OCI-LY7 (cell line): Measurements from ENCODE around the gene CNTN5. TPM values are rescaled to one million over a fixed set of nuclear protein-coding genes. Genes with fewer than 3 reads are reported as not detected.

Experiments
- BruUV-seq: library from RNA; stranded (reverse); fragments of 400-500 nt; replicated peaks from 2 replicates; lab custom pipeline; 2021; lab: Mats Ljungman, UMichigan
- CTCF ChIA-PET: fragments of 300-600 bp; sonication (Branson Sonifier 250); formaldehyde crosslinking; loops from one replicate; lab custom pipeline; 2022; ENCODE audit warnings: antibody characterized with exemption; ENCODE audit not compliant: unreplicated experiment; lab: Charles Lee
- POLR2A ChIA-PET: fragments of 300-600 bp; sonication (Branson Sonifier 250); formaldehyde crosslinking; loops from one replicate; lab custom pipeline; 2022; ENCODE audit warnings: antibody characterized with exemption; lab: Charles Lee
- DNase-seq: peaks from one replicate; pipeline ENCODE4 v3.0.0-alpha.2; 2015; ENCODE audit warnings: low spot score
- H2AFZ ChIP-seq: fragments of 200-600 bp; sonication (generic), shearing (Covaris generic); 2 replicates; pipeline ENCODE4 v1.6.1; 2014; ENCODE audit warnings: mild to moderate bottlenecking, antibody characterized with exemption, low read length, moderate library complexity
- H3K27ac ChIP-seq: fragments of 200-600 bp; sonication (generic); 2 replicates; pipeline ENCODE4 v1.5.1; 2014; ENCODE audit warnings: mixed run types, low read depth, mild to moderate bottlenecking, moderate library complexity, low read length, inconsistent platforms; ENCODE audit not compliant: poor library complexity, severe bottlenecking
- H3K36me3 ChIP-seq: fragments of 200-600 bp; sonication (generic); 2 replicates; pipeline ENCODE4 v1.6.1; 2014; ENCODE audit warnings: mild to moderate bottlenecking, antibody characterized with exemption, low read length, moderate library complexity, mixed read lengths; ENCODE audit not compliant: insufficient read depth
- H3K4me1 ChIP-seq: fragments of 200-600 bp; sonication (generic); 2 replicates; pipeline ENCODE4 v1.5.1; 2014; ENCODE audit warnings: mild to moderate bottlenecking, low read length; ENCODE audit not compliant: insufficient read depth, poor library complexity, severe bottlenecking
- H3K4me2 ChIP-seq: fragments of 200-600 bp; sonication (generic); 2 replicates; pipeline ENCODE4 v1.6.1; 2014; ENCODE audit warnings: mild to moderate bottlenecking, low read length
- H3K4me3 ChIP-seq: fragments of 200-600 bp; sonication (generic); 2 replicates; pipeline ENCODE4 v1.5.1; 2014; ENCODE audit warnings: mild to moderate bottlenecking, low read depth, low read length; ENCODE audit not compliant: poor library complexity, severe bottlenecking
- H3K79me2 ChIP-seq: fragments of 200-600 bp; sonication (generic); 2 replicates; pipeline ENCODE4 v1.6.1; 2016; ENCODE audit warnings: low read depth, mild to moderate bottlenecking, low read length, moderate library complexity, mixed read lengths; ENCODE audit not compliant: insufficient read depth
- H3K9me2 ChIP-seq: fragments of 200-600 bp; sonication (generic); 2 replicates; pipeline ENCODE4 v1.6.1; 2016; ENCODE audit warnings: mild to moderate bottlenecking, low read length, mixed read lengths; ENCODE audit not compliant: insufficient read depth
- H3K9me3 ChIP-seq: fragments of 200-600 bp; sonication (generic); 2 replicates; pipeline ENCODE4 v1.6.1; 2014; ENCODE audit warnings: mild to moderate bottlenecking, mixed run types, low read length, mixed read lengths
- H4K20me1 ChIP-seq: fragments of 200-600 bp; sonication (generic); 2 replicates; pipeline ENCODE4 v1.6.1; 2014; ENCODE audit warnings: mild to moderate bottlenecking, antibody characterized with exemption, low read length, moderate library complexity, mixed read lengths; ENCODE audit not compliant: insufficient read depth
- CTCF ChIP-seq: fragments of 200-600 bp; sonication (generic); conservative IDR thresholded peaks from 2 replicates; pipeline ENCODE4 v1.5.1; 2014; ENCODE audit warnings: mild to moderate bottlenecking, antibody characterized with exemption, low read length, moderate library complexity, mixed read lengths
- EZH2phosphoT487 ChIP-seq: fragments of 200-600 bp; sonication (generic); IDR thresholded peaks from 2 replicates; pipeline ENCODE4 v1.6.1; 2018; ENCODE audit warnings: low read depth, borderline replicate concordance, mild to moderate bottlenecking, mixed run types, antibody characterized with exemption, low read length, moderate library complexity, mixed read lengths
- intact Hi-C: fragments of 100-400 bp; cut with micrococcal nuclease; formaldehyde crosslinking; loops from one replicate; pipeline ENCODE4 v1.10.0; 2022; ENCODE audit not compliant: unreplicated experiment
- total RNA-seq, 2 experiments: library from RNA; depleted of rRNA in 1 of 2; stranded (reverse); fragments of >200 nt in 1 of 2; shearing (Covaris generic) in 1 of 2; gene quantifications; 2 replicates each; pipeline ENCODE4 v1.2.3, GENCODE V29; 2014 to 2022

The CNTN5 gene
- total RNA-seq, 2 experiments from 2014 or later = not detected

DNA sequence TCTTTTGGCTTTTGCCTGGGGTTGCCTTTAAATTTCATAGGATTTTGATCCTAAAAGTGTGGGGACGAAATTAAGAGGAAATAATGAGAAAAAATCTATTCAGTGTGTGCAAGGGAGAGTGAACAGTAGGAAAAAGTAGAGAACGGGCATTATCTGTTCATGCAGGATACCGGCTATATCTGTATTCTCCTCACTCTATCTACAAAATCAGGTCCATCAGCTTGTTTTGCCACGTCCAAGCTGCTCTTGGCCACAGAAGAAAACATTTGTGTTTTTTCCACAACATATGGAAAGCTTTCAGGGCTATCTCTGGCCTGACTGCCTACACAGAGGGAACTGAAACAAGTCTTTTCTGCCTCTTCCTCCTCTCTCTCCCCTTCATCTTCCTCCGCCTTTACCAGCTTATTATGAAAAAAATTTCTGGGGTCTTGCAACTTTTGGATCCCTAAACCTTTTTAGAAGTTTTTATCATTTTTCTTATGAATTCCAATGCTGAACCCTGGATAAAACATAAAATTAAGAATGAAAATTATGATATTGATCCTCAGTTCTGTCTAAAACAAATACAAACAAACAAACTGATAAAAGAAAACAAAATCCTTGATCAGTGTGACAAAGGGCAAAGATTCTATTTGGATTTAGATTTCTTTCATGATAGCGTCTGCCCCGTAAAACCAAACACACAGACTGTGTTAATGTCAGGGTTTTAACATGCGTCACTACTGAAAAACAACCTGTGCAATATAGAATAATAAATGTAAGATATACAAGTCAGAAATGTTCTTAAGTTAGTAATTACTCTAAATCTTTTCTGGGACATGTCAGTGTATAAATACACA is 219.7 kb downstream of the CNTN5 start:
- no peak overlapping the region for H3K27ac ChIP-seq
- no peak overlapping the region for H3K4me3 ChIP-seq
- POLR2A ChIA-PET = interaction anchor here (0.8 kb wide), 1 partner anchor 16 kb away, joined by 4 read pairs; no protein-coding TSS in a partner anchor
- H3K9me3 ChIP-seq = no peaks in the 10 kb centered on the region
- H3K4me2 ChIP-seq = no peak overlapping the region
- H2AFZ ChIP-seq = no peak overlapping the region
- H3K9me2 ChIP-seq = no peaks in the 10 kb centered on the region
- no peaks in the 10 kb centered on the region for H3K79me2 ChIP-seq
- intact Hi-C loops = no loop called here
- TF ChIP-seq CTCF (no peak), EZH2phosphoT487 (no peak)
- H3K36me3 ChIP-seq = no peaks in the 10 kb centered on the region
- no peaks in the 10 kb centered on the region for H4K20me1 ChIP-seq
- no peak for DNase-seq
- no peaks in the 10 kb centered on the region for H3K4me1 ChIP-seq
- BruUV-seq = no TSS peak
- CTCF ChIA-PET = no interaction called here

DNA sequence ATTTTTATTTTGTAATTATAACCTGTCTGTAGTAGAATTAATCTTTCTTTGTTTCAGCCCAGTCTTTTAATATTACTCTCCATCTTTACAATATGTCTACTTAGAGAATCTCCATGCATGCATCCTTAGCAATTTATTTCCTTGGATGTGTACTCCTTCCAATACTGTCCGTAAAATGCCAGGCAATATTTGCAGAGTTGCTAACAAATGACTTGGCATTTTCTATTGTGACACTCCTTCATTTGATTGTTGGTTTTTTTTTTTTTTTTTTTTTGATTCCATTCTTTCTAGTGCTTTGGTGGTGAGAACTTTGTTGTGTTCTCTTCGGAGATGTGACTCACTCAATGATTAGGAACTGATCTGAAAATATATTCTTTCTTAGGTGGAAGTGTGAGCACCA is 220.3 kb downstream of the CNTN5 start:
- no peaks in the 10 kb centered on the region for H3K9me3 ChIP-seq
- intact Hi-C loops = no loop called here

More for the DNA sequence above, 220.3 kb downstream of the CNTN5 start:
- Histone ChIP-seq H3K4me1 (no peaks in the 10 kb centered on the region), H3K27ac (no peak overlapping the region), H3K9me2 (no peaks in the 10 kb centered on the region), H4K20me1 (no peaks in the 10 kb centered on the region), H2AFZ (no peak overlapping the region), H3K4me2 (no peak overlapping the region), H3K79me2 (no peaks in the 10 kb centered on the region), H3K36me3 (no peaks in the 10 kb centered on the region), H3K4me3 (no peak overlapping the region)
- POLR2A ChIA-PET = no interaction called here
- no peak for DNase-seq
- CTCF ChIA-PET = no interaction called here
- BruUV-seq = no TSS peak
- TF ChIP-seq CTCF = no peak
- no peak for TF ChIP-seq EZH2phosphoT487
